ENCODE results near the gene SHB.

Gene SHB

GRCh38 chr9:37984672-37985611, 84.1 kb downstream of the SHB start:
- FAIRE-seq: no peak

GRCh38 chr9:37984278-37984671, 84.8 kb downstream of the SHB start:
- no peak for FAIRE-seq

- no peak for FAIRE-seq
Measured at GRCh38 chr9:37983381-37984067, 85.5 kb downstream of the SHB start.

GRCh38 chr9:37979844-37980243, 89.2 kb downstream of the SHB start:
- no peak for FAIRE-seq

GRCh38 chr9:37978983-37979382, 90.0 kb downstream of the SHB start:
- no peak for FAIRE-seq

- no peak for FAIRE-seq
Measured at GRCh38 chr9:37978481-37978864, 90.6 kb downstream of the SHB start.

- no peak for FAIRE-seq
Measured at GRCh38 chr9:37977851-37978480, 91.1 kb downstream of the SHB start.

- FAIRE-seq: no peak
Measured at GRCh38 chr9:37976714-37977477, 92.1 kb downstream of the SHB start.

GRCh38 chr9:37975639-37976038, 93.4 kb downstream of the SHB start:
- no peak for FAIRE-seq

GRCh38 chr9:37974506-37975173, 94.4 kb downstream of the SHB start:
- no peak for FAIRE-seq

- no peak for FAIRE-seq
Measured at GRCh38 chr9:37972351-37972848, 96.6 kb downstream of the SHB start.

GRCh38 chr9:37971691-37972090, 97.3 kb downstream of the SHB start:
- no peak for FAIRE-seq

- FAIRE-seq: no peak
Measured at GRCh38 chr9:37971108-37971459, 97.9 kb downstream of the SHB start.

- FAIRE-seq: no peak
Measured at GRCh38 chr9:37970301-37971107, 98.5 kb downstream of the SHB start.

- no peak for FAIRE-seq
Measured at GRCh38 chr9:37969558-37970300, 99.3 kb downstream of the SHB start.

- FAIRE-seq: no peak
Measured at GRCh38 chr9:37969130-37969529, 99.9 kb downstream of the SHB start.

- no peak for FAIRE-seq
Measured at GRCh38 chr9:37968228-37968701, 100.8 kb downstream of the SHB start.

GRCh38 chr9:37967761-37968080, 101.3 kb downstream of the SHB start:
- FAIRE-seq: no peak

GRCh38 chr9:37967014-37967760, 101.8 kb downstream of the SHB start:
- no peak for FAIRE-seq

Measured in endometrium (tissue), 2 donors.